ENCODE data around the gene RPP14.

DNA sequence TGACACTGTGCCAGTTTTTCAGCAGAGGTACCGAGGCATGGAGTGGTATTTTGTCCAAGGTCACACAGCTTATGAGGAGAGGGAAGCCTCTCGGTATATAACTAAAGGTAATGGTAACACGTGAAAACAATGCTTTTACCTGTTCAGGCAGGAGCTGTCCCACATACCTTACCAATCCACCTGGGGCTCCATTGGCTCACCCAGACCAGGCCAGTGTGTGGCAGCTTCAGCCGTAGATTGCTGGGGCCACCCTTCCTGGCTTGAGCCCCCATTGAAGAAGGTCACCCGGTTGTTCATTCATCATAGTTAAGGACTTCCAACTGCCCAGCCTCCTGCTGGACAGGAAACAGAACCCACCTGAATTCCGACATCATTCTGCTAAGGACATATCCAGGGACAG lies 9.2 kb upstream of the RPP14 start:
- TF ChIP-seq, protein P1, sequence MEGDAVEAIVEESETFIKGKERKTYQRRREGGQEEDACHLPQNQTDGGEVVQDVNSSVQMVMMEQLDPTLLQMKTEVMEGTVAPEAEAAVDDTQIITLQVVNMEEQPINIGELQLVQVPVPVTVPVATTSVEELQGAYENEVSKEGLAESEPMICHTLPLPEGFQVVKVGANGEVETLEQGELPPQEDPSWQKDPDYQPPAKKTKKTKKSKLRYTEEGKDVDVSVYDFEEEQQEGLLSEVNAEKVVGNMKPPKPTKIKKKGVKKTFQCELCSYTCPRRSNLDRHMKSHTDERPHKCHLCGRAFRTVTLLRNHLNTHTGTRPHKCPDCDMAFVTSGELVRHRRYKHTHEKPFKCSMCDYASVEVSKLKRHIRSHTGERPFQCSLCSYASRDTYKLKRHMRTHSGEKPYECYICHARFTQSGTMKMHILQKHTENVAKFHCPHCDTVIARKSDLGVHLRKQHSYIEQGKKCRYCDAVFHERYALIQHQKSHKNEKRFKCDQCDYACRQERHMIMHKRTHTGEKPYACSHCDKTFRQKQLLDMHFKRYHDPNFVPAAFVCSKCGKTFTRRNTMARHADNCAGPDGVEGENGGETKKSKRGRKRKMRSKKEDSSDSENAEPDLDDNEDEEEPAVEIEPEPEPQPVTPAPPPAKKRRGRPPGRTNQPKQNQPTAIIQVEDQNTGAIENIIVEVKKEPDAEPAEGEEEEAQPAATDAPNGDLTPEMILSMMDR (conservative IDR thresholded peaks at IDR 0.05): no peak
- no peak for TF ChIP-seq EZH2 (IDR thresholded peaks at IDR 0.05; ENCODE audit: low read depth)

Data from PC-9 (cell line).